Ramos (cell line): ENCODE results near the gene RB1.

Experiments used
- in situ Hi-C: fragments of 300-500 bp; cut with MboI; formaldehyde crosslinking; loops from one replicate; pipeline ENCODE4 v1.14.3; 2022; ENCODE audit warnings: low sequenced_read_pairs; ENCODE audit not compliant: unreplicated experiment

Gene RB1

DNA sequence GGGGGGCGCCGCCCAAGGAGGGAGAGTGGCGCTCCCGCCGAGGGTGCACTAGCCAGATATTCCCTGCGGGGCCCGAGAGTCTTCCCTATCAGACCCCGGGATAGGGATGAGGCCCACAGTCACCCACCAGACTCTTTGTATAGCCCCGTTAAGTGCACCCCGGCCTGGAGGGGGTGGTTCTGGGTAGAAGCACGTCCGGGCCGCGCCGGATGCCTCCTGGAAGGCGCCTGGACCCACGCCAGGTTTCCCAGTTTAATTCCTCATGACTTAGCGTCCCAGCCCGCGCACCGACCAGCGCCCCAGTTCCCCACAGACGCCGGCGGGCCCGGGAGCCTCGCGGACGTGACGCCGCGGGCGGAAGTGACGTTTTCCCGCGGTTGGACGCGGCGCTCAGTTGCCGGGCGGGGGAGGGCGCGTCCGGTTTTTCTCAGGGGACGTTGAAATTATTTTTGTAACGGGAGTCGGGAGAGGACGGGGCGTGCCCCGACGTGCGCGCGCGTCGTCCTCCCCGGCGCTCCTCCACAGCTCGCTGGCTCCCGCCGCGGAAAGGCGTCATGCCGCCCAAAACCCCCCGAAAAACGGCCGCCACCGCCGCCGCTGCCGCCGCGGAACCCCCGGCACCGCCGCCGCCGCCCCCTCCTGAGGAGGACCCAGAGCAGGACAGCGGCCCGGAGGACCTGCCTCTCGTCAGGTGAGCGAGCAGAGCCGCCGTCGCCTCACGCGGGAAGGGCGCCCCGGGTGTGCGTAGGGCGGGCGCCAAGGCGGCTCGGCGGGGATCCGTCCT, at the start of gene RB1:
Gene RB1, plus strand, starts transcription at position 393 of the 784 bp plus-strand sequence. Its CDS starts 162 bp downstream, at position 555.
- in situ Hi-C loops, result no loop called here

DNA sequence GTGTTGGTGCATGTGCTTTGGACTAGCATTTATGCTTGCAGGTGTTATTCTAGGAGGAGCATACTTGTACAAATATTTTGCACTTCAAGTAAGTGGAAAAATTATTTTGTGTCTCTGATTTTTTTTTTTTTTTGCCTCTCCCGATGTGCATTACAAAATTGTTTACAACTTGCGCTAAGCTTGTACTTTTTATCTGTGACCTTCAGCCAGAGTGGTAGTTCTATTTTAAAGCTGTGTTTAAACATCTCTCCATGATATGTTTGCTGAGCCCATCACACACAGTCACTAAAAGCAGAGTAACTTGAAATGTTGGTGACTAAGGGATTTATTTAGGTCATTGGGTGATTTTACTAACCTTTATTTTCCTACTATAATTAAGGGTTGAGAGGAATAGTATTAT, 49.7 kb upstream of the RB1 start:
- in situ Hi-C loops, result no loop called here

DNA sequence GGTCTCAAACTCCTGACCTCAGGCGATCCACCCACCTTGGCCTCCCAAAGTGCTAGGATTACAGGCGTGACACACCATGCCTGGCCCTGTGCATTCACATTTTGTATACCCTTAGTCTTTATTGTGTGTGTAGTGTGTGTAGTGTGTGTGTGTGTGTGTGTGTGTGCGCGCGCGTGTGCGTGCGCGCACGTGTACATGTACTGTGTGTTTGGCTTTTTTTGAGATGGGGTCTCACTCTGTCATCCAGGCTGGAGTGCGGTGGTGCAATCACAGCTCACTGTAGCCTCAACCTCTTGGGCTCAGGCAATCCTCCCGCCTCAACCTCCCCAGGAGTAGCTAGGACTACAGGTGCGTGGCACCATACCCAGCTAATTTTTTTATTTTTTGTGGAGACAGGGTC, 48.5 kb upstream of the RB1 start:
- in situ Hi-C loops, result no loop called here

DNA sequence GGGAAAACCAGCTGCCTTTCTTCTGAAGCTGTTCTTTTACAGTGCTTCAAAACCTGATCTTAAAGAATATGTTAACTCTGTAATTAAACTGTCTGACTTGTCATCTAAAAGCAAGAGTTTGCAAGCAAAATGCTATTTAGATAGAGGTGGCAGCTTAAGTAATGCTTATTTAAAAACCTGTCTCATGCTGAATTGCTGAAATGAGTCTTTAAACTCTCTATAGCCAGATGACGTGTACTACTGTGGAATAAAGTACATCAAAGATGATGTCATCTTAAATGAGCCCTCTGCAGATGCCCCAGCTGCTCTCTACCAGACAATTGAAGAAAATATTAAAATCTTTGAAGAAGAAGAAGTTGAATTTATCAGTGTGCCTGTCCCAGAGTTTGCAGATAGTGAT, 47.6 kb upstream of the RB1 start:
- in situ Hi-C loops, result no loop called here

DNA sequence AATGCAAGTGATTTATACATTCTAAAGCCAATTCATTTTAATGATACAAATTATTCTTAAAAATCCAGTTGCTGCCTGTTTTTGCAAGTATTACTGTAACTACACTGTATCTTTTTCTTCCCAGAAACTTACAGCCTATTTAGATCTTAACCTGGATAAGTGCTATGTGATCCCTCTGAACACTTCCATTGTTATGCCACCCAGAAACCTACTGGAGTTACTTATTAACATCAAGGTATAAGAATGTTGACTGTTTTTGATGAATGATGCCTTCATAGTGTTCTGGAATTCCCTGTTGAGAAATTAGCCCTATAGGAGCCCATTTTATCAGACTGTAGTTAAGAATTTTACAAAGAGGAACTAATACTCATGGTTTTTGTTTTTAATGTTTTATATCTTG, 45.5 kb upstream of the RB1 start:
- in situ Hi-C loops, result no loop called here

DNA sequence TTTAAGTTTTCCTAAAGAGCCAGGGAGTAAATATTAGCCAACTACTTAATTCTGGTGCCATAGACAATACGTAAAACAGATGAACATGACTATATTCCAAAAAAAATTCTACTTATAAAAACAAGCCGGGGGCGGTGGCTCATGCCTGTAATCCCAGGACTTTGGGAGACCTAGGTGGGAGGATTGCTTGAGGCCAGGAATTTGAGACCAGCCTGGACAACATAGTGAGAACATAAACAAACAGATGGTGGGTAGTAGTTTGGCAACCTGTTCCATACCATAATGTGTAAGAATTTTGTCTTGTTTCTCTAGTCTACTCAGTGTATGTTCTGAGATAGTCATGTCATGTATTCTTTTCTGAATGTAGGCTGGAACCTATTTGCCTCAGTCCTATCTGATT, 45.1 kb upstream of the RB1 start:
- in situ Hi-C loops, result no loop called here

DNA sequence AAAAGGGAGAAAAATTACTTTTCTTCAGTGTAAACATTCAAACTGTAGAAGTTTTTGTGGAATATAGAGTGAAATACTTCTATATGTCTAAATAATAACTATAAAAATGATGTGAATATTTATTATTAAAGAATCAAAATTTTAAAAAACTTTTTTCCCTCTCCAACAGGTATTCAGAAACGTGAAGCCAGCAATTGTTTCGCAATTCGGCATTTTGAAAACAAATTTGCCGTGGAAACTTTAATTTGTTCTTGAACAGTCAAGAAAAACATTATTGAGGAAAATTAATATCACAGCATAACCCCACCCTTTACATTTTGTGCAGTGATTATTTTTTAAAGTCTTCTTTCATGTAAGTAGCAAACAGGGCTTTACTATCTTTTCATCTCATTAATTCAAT, 42.6 kb upstream of the RB1 start:
- in situ Hi-C loops, result no loop called here

DNA sequence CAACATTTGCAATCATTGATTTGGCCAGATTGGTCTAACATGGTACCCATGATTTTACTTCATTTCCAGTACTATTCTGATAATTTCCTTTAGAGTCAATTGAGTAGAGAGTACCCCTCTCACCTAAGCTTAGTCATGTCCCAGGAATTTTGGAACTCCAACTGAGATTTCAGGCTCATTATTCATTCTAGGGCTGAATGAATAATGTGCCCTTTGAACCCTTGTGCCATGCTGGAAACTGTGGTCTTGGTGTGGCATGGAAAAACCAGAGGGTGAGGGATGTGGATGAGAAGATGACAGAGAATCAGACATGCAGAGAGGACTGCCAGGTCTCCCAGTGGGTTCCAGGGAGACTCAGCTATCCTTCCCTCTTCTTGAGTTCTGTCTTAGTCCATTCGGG, 40.4 kb upstream of the RB1 start:
- in situ Hi-C loops, result no loop called here

DNA sequence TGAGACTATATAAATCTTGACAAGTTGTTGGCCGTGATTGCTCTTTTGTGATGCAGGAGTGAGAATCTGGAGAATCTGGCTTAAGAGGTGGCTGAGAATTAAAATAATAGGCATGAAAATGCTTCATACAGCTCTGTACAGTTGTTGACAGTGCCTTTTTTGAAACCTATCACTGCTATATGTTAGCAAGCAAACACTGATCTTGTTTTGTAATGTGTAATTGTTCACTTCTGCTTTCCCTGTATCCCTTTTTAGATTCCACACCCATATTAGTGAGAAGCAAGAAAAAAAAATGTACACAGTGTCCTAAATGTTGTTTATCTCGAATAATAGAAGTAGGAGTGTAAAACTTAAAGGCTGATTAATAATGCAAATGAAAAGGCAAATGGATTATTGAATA, 39.5 kb upstream of the RB1 start:
- in situ Hi-C loops, result no loop called here

DNA sequence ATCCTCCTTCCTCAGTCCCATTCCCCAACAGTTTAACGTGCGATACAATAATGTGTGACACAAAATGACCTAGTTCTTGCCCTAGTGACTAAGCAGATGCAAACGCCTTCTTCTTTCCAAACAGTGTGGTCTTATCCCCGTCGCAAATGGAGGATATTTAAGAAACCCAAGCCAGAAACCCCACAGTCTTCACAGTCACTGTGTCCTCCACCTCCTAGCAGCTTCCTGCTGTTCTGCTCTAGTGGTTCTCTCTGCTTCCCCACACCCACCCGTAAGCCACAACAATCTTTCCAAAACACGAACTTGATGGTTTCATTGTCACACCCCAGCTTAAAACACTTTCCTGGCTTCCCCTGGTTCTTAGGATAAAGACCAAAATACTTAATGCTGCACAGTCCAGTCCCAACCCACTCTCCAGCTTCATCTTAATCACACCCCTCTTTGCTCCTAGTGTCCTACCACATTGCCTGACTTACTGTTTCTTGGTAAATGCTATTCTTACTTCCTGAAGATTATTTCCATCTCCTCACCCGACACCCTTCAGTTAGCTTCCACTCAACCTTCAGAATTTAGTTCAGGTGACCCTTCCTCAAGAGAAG, 38.2 kb upstream of the RB1 start:
- in situ Hi-C loops, result no loop called here

DNA sequence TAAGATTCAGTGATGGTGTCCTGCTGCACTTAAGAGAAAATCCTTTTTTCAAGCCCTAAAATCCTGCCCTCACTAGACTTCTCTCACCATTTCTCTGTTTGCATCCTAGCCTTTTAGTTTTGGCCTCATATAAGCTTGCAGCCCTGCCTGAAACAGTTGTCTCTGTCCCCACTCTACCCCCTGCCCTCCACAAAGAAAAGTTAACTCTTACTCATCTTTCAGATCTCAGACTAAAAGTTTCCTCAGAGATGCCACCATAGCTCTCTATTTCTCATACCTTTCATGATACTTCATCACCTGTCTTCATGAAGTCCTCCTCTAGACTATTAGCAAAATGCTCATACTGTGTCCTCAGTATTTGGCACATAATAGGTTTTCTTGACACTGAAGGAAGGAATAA, 37.4 kb upstream of the RB1 start:
- in situ Hi-C loops, result no loop called here

DNA sequence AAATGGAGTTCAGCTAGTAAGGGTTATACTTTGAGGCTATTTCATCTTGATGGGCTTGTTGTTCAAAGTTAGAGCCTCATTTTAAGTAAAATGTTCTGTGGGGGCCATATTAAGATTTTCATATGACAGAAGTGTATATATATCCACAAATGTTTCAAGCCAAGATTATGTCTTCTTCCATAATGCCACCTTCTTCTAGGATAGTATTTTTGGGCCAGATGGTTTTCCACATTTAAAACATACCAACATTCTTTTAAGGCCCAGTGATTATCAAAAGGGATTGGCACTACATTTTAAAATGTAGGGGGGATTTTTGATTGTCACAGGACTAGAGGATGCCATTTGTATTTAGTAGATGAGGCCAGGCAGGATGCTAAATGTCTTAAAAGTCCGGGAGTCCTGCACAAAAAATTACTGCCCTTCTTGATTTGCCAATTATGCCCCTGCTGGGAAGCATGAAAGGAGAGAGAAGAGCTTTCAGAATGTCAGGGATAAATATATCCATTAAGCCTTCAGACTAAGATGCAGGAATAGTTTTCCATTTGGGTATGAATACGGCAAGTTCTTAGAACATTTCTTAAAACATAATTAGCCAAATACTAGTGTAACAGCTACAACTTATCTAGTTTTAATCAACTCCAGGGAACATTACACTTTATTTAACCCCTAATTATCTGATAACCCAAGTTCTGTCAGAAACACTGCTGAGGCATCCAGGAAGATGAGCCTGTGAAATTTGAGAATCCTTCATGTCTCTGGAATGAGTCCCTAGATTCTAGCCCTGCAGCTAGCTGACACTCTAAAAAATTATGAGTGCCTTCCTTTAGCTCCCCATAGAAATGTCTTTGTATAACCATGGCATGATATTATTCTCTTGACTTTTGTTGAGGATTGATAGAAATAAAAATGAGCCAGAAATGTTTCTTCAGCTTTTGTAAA, 36.6 kb upstream of the RB1 start:
- in situ Hi-C loops, result no loop called here

DNA sequence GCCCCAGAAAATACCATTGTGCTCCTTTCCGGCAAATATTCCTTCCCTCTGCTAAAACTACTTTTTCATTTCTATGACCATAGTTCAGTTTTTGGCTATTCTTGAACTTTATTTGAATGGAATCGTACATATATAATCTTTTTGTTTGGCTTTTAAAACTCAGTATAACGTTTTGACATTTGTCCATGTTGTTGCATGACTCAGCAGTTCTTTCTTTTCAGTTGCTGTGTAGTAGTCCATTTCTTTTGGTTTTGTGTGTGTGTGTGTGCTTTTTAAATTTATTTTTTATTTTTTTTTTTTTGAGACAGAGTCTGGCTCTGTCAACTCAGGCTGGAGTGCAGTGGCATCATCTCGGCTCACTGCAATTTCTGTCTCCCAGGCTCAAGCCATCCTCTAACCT, 35.5 kb upstream of the RB1 start:
- in situ Hi-C loops, result no loop called here

DNA sequence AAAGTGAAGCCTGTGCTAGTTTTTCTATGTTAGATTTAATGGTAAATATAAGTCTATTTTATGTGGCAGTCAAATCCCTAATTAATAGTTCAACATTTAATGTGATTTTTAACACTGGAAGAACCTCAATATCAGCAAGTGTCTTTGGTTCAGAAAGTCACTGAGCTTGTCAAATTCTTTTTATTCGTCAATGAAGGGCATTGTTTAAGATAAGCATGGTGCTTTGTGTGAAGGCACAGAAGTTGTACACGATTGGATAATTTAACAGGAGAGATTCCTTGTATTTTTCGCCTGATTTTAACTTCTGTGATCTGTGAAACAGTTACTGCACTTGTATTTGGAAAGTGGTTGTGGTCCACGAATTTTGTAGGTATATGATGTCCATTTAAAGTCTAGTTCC, 30.2 kb upstream of the RB1 start:
- in situ Hi-C loops, result no loop called here

DNA sequence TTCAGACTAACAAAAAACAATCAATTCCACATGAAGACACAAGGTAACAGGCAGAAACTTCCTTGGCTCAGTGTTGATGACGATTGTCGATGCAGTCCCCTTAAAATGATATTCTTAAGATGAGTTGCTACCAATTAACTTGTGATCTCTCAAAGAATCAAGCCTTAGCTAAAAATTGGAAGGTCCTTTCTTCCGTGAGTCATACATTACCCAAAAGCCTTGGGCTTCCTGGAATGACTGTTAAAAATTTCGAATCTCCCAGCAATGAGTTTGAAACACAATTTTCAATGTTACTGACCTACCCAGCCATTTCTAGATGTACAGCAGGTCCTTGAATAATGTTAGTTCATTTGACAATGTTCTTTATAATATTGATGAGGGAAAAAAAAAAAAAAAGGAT, 28.0 kb upstream of the RB1 start:
- in situ Hi-C loops, result no loop called here

DNA sequence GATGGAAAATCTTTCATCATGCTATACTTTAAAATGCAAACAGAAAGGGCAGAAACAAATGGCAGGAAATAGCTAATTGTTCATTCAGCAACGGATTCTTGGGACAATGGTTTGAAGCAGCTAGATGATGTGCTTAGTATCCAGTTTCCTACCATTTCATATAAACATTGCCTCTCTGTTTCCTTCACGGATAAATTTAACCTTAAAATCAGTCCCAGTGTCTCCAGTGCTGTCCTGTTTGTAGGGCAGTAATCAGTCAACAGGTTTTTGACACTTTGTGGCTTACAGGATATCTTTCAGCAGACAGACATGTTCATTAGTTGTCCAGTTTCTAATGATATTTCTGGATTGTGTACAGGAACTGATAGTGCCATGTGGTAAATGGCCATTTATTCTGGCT, 24.7 kb upstream of the RB1 start:
- in situ Hi-C loops, result no loop called here

DNA sequence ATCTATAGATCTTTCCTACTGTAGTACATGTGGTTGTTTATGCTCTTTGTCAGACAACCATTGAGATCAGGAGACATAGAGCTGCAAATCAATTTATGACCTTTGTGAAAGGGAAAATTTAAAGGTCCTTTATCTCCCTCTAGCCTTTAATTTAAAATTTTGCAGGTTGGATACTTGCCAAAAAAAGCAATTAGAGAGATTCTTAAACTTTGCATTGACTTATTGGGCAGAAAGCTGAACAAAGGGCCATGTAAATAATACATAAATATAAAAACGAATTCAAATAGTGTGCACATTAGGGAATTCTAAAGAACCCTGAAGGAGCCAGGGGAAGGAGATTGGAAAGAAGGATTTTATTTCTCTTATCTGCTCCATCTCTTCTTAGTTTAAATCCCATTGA, 22.0 kb upstream of the RB1 start:
- in situ Hi-C loops, result no loop called here

DNA sequence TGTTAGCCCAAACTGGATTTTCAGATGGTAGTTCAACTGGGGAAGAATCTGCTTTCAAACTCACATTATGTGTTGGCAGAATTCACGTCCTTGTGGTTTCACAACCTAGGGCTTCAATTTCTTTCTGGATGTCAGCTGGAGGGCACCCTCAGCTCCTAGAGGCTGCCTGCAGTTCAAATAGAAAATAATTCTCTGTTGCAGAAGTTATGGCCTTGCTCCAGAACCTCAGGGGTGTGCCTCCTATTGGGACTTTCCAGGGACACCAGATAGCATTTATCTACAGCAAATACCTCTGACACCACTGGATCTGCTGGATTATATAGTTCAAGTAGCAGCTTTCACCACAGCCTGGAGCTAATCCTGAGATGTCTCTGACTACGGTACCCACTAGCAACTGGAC, 11.8 kb upstream of the RB1 start:
- in situ Hi-C loops, result no loop called here

DNA sequence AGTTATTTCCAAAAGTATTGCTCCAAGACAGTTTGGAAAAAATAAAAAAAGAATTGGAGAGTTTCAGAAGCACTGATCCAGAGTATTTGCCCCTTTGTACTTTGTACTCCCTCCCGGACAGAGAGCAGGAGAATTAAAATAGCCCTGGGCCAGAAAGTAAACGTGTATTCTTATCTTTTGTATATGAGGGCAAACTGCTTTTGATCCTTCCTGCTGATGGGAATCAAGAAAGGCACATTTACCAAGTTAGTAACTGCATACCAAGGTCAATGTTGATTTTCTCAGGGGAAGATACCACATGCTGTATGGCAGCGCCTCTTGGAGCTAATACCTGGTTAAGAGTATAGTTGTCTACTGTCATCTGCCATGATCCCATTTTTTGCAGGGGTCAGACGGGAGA, 10.9 kb upstream of the RB1 start:
- in situ Hi-C loops, result no loop called here

DNA sequence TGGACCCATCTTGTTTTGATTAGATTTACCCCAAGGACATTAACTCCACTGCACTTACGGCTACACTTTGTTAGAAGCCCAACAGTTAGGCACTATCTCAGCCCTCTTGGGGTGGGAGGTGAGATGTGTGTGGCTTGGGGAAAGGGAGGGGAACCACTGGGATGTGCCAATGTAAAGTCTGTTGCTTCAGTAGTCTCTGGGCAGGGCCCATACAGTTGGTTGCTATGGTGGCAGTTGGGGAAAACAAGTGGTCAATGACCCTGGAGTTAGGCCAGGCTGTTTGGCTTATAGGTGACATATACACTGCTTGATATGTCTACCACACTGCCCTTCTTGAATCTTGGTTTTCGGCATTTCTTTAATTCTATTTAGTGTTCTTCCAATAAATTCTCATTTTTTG, 8.9 kb upstream of the RB1 start:
- in situ Hi-C loops, result no loop called here

DNA sequence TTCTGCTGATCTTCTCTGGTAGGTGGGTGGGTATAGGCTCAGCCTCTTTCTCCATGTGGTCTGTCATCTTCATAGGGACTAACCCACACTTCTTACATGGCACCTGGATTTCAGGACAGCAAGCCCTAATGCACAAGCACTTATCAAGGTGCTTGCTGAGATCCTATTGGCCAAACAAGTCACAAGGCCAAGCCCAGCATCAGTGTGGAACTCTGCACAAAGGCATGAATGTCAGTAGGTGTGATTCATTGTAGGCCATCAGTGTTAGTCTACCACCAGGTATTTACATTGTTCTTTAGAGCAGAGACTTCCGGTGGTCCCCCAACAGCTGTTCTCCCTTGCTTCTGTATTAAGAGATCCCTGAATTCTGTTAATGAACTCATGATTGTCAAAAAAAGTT, 8.3 kb upstream of the RB1 start:
- in situ Hi-C loops, result no loop called here
